Measurements from ENCODE around the gene GRHPR.
"Not testable (repeated sequence)": the region's sequence is repeated elsewhere in the genome, so short reads cannot be mapped to it uniquely, and the experiment has no call there.

The GRHPR gene

GRCh38 chr9:37424204-37424685 lies 1.7 kb downstream of the GRHPR start:
- DNase-seq, result no peak

- no peak for DNase-seq
Measured at GRCh38 chr9:37424686-37425297, 2.3 kb downstream of the GRHPR start.

- no peak for DNase-seq
Measured at GRCh38 chr9:37425298-37425752, 2.8 kb downstream of the GRHPR start.

DNA sequence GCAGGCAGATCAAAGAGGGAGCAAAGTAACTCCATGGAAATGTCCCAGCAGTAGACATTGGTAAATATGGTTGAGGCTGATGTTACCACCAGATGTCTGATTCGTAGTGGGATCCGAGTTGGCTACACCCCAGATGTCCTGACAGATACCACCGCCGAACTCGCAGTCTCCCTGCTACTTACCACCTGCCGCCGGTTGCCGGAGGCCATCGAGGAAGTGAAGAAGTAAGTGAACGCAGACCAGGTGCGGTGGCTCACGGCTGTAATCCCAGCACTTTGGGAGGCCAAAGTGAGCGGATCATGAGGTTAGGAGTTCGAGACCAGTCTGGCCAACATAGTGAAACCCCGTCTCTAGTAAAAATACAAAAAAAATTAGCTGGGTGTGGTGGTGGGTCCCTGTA lies 3.9 kb downstream of the GRHPR start:
- not testable (repeated sequence) for DNase-seq

- DNase-seq, result no peak
Measured at GRCh38 chr9:37426846-37427245, 4.3 kb downstream of the GRHPR start.

GRCh38 chr9:37428345-37428744 lies 5.8 kb downstream of the GRHPR start:
- no peak for DNase-seq

- DNase-seq, result no peak
Measured at GRCh38 chr9:37429441-37430285, 7.2 kb downstream of the GRHPR start.

- DNase-seq, result no peak
Measured at GRCh38 chr9:37430841-37431597, 8.5 kb downstream of the GRHPR start.

- no peak for DNase-seq
Measured at GRCh38 chr9:37432020-37432419, 9.5 kb downstream of the GRHPR start.

- no peak for DNase-seq
Measured at GRCh38 chr9:37433867-37434371, 11.4 kb downstream of the GRHPR start.

DNA sequence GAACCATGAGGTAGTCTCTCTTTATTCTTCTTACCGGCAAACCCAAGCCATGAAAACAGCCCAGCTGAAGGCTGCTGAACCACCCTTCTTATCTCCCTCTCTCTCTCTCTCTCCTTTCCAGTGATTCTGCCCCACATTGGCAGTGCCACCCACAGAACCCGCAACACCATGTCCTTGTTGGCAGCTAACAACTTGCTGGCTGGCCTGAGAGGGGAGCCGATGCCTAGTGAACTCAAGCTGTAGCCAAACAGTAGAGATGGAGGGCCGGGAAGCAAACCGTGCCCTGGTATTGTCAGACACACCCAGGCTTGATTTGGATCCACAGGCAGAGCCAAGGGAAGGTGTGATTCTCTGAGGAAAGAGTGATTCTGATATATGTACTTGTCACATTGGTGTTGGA lies 14.0 kb downstream of the GRHPR start:
- DNase-seq, result no peak

- DNase-seq, result no peak
Measured at GRCh38 chr9:37437010-37437409, 14.5 kb downstream of the GRHPR start.

- DNase-seq, result no peak
Measured at GRCh38 chr9:37437621-37438020, 15.1 kb downstream of the GRHPR start.

DNA sequence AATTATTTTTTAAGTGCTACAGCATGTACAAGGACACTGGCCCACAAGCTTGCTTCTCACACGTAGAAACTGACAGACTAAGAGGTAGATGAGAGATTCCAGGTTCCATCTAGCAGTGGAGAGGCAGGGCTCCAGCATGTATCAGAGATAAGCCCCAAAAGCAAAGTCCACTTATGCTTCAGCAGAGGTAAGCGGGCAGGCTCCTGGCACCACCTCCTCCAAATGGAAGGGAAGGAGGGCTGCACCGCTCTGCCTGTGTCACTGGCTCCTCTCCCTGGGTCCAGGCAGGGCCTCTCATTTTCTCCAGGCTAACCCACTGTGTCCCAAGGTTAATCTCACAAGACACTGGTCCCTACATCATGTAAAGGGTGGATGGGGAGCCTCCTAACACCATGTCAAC lies 15.9 kb downstream of the GRHPR start:
- no peak for DNase-seq

- no peak for DNase-seq
Measured at GRCh38 chr9:37441776-37442370, 19.4 kb downstream of the GRHPR start.

- no peak for DNase-seq
Measured at GRCh38 chr9:37442556-37442955, 20.1 kb downstream of the GRHPR start.

DNA sequence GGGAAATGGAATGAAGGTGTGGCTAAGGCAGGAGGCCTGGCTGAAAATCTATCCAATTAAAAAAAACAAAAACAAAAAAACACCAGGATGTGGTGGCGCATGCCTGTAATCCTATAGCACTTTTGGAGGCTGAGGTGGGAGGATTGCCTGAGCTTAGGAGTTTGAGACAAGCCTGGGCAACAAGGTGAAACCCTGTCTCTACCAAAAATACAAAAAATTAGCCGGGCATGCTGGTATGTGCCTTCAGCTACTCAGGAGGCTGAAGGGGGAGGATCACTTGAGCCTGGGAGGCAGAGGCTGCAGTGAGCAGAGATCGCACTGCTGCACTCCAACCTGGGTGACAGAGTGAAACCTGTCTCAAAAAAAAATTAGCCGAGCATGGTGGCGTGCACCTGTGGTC lies 21.1 kb downstream of the GRHPR start:
- no peak for DNase-seq

DNA sequence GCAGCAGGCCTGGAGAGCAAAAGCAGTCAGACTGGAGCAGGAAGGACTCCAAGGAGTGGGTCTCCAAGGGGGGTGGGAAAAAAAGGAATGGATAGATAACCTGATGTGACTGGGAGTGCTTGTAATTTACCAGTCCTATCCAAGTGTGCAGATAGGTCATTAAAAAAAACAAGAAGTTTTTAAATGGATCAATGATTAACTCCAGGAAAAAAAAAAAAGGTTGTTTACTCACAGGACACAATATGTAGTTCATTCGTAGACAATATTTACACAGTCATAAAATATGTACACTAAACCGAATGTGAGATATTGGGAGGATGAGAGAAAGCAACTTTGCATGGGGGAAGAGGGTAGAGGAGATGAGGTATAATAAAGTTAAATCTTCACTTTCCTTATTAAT lies 22.4 kb downstream of the GRHPR start:
- no peak for DNase-seq

DNA sequence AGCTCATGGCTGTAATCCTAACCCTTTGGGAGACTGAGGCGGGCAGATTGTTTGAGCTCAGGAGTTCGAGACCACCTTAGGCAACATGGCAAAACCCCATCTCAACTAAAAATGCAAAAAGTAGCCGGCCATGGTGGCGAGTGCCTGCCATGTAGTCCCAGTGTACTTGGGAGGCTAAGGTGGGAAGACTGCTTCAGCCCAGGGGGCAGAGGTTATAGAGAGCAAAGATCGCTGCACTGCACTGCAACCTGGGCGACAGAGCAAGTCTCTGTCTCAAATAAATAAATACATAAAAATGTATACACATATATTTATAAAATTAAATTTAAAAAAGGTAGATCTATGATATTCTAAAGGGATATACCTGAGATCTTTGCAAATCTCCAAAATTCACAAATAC lies 23.3 kb downstream of the GRHPR start:
- DNase-seq, result no peak

- DNase-seq, result no peak
Measured at GRCh38 chr9:37446401-37446800, 23.9 kb downstream of the GRHPR start.

DNA sequence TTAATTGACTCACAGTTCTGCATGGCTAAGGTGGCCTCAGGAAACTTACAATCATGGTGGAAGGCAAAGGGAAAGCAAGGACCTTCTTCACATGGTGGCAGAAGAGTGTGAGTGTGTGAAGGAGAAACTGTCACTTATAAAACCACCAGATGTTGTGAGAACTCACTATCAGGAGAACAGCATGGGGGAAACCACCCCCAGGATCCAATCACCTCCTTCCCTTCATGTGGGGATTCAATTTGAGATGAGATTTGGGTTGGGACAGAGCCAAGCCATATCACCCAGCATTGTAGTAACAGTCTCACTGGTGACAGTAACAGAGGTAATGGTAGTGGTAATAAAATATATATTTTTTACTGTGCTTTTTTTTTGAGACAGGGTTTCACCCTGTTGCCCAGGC lies 24.6 kb downstream of the GRHPR start:
- DNase-seq, result no peak

- DNase-seq, result no peak
Measured at GRCh38 chr9:37449862-37450632, 27.6 kb downstream of the GRHPR start.
